Loucy (cell line): ENCODE measurements around the gene PLEKHG7.

ENCODE experiments used
- H2AFZ ChIP-seq: fragments of 200-600 bp; sonication (generic); 2 replicates; pipeline ENCODE4 v1.6.0; 2016; ENCODE audit warnings: antibody characterized with exemption, mild to moderate bottlenecking, low read length, moderate library complexity
- H3F3A ChIP-seq: fragments of 200-600 bp; 2 replicates; pipeline ENCODE4 v1.6.0; 2016; ENCODE audit warnings: antibody characterized with exemption, low read depth, mild to moderate bottlenecking
- H3K27me3 ChIP-seq: fragments of 200-600 bp; sonication (generic); 2 replicates; pipeline ENCODE4 v1.6.1; 2014; ENCODE audit warnings: low read length, mild to moderate bottlenecking; ENCODE audit not compliant: insufficient read depth, poor library complexity, severe bottlenecking
- H3K36me3 ChIP-seq: fragments of 200-600 bp; sonication (generic); 2 replicates; pipeline ENCODE4 v1.6.1; 2016; ENCODE audit warnings: low read length; ENCODE audit not compliant: insufficient read depth
- H3K4me1 ChIP-seq: fragments of 200-600 bp; sonication (generic); 2 replicates; pipeline ENCODE4 v1.5.1; 2014; ENCODE audit warnings: low read length, mild to moderate bottlenecking; ENCODE audit not compliant: insufficient read depth, poor library complexity, severe bottlenecking
- H3K4me2 ChIP-seq: fragments of 200-600 bp; sonication (generic); 2 replicates; pipeline ENCODE4 v1.6.0; 2014; ENCODE audit warnings: antibody characterized with exemption, low read length, low read depth, mild to moderate bottlenecking; ENCODE audit not compliant: poor library complexity, severe bottlenecking
- H3K4me3 ChIP-seq: fragments of 200-600 bp; sonication (generic); 2 replicates; pipeline ENCODE4 v1.5.1; 2014; ENCODE audit warnings: low read length, mild to moderate bottlenecking, mixed read lengths; ENCODE audit not compliant: poor library complexity, severe bottlenecking
- H3K79me2 ChIP-seq: fragments of 200-600 bp; sonication (generic); 2 replicates; pipeline ENCODE4 v1.6.1; 2014; ENCODE audit warnings: low read length; ENCODE audit not compliant: insufficient read depth
- H3K9ac ChIP-seq: fragments of 200-600 bp; sonication (generic); 2 replicates; pipeline ENCODE4 v1.6.0; 2014; ENCODE audit warnings: mild to moderate bottlenecking, low read depth, low read length, moderate library complexity; ENCODE audit not compliant: poor library complexity, severe bottlenecking
- H3K9me2 ChIP-seq: fragments of 200-600 bp; sonication (generic); replicated peaks from 2 replicates; pipeline ENCODE4 v1.6.1; 2016; ENCODE audit warnings: low read depth, low read length, mixed read lengths
- H3K9me3 ChIP-seq: fragments of 200-600 bp; sonication (generic); 2 replicates; pipeline ENCODE4 v1.6.1; 2014; ENCODE audit warnings: mild to moderate bottlenecking, antibody characterized with exemption, low read length, low read depth; ENCODE audit not compliant: insufficient read depth
- H4K20me1 ChIP-seq: fragments of 200-600 bp; sonication (generic); 2 replicates; pipeline ENCODE4 v1.6.0; 2014; ENCODE audit warnings: antibody characterized with exemption, low read length, mild to moderate bottlenecking; ENCODE audit not compliant: insufficient read depth, poor library complexity, severe bottlenecking
- CTCF ChIP-seq: fragments of 200-600 bp; sonication (generic); conservative IDR thresholded peaks from 2 replicates; pipeline ENCODE4 v1.5.1; 2014; ENCODE audit warnings: mild to moderate bottlenecking, antibody characterized with exemption, low read length
- EZH2phosphoT487 ChIP-seq: fragments of 200-600 bp; IDR thresholded peaks from 2 replicates; pipeline ENCODE4 v1.6.1; 2018; ENCODE audit warnings: antibody characterized with exemption, mild to moderate bottlenecking, moderate library complexity, borderline replicate concordance

Gene PLEKHG7

DNA sequence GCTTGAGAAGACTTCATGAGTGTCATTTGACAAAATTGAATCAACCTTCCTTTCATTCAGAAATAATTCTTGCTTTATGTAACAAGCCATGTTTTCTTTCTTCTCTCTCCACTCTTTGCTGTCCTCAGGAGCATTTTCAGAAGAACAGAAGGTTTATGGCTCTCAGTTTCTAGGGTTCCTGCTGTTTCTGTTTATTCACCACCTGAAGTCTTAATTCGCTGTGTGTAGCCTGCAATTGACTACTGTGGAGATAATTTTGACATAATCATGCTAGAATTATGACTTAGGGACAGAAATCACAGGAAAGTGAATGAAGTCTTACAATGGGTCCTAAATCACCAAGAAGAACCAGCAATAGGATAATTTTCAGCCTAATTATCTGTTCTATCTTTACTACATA, 7.2 kb upstream of the PLEKHG7 start:
- Histone ChIP-seq H3K4me3 (no peak overlapping the region), H3K9ac (no peak overlapping the region), H3K27me3 (no peaks in the 10 kb centered on the region), H3K9me2 (no peaks in the 10 kb centered on the region), H3F3A (no peaks in the 10 kb centered on the region), H3K9me3 (no peaks in the 10 kb centered on the region), H3K79me2 (no peaks in the 10 kb centered on the region), H3K4me1 (no peaks in the 10 kb centered on the region), H3K4me2 (no peak overlapping the region), H2AFZ (no peak overlapping the region), H3K36me3 (no peaks in the 10 kb centered on the region), H4K20me1 (no peaks in the 10 kb centered on the region)
- no peak for TF ChIP-seq CTCF
- TF ChIP-seq EZH2phosphoT487 = no peak

GRCh38 chr12:92696216-92696615, 6.6 kb upstream of the PLEKHG7 start:
- Histone ChIP-seq H3K4me3 (no peak overlapping the region), H3K4me2 (no peak overlapping the region), H3K4me1 (no peaks in the 10 kb centered on the region), H3K36me3 (no peaks in the 10 kb centered on the region), H2AFZ (no peak overlapping the region), H3K9me3 (no peaks in the 10 kb centered on the region), H4K20me1 (no peaks in the 10 kb centered on the region), H3F3A (no peaks in the 10 kb centered on the region), H3K27me3 (no peaks in the 10 kb centered on the region), H3K9me2 (no peaks in the 10 kb centered on the region), H3K9ac (no peak overlapping the region), H3K79me2 (no peaks in the 10 kb centered on the region)
- TF ChIP-seq CTCF (no peak), EZH2phosphoT487 (no peak)

DNA sequence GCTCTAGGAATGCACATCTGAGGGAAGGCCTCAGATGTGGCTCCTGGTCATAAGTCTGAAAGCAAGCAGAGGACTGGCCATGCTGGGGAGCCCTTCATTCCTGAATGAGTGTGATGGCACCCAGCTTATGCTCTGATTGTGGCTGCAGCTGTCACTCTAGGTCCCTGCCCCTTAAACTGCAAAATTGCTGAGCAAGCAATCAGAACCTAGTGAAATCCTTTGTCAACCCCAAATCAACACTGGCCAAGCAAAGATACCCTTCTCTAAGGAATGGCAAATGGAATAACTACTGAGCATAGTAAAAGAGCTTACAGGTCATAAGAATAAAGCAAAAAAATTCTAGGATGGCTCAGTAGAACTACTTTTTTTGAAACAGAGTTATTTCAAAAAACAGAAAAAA, 4.3 kb upstream of the PLEKHG7 start:
- no peaks in the 10 kb centered on the region for H3F3A ChIP-seq
- H3K79me2 ChIP-seq = no peaks in the 10 kb centered on the region
- no peak overlapping the region for H3K4me3 ChIP-seq
- H3K27me3 ChIP-seq = no peaks in the 10 kb centered on the region
- TF ChIP-seq EZH2phosphoT487 (no peak), CTCF (no peak)
- no peaks in the 10 kb centered on the region for H4K20me1 ChIP-seq
- H2AFZ ChIP-seq = no peak overlapping the region
- no peaks in the 10 kb centered on the region for H3K36me3 ChIP-seq
- no peaks in the 10 kb centered on the region for H3K4me1 ChIP-seq
- H3K4me2 ChIP-seq = no peak overlapping the region
- no peak overlapping the region for H3K9ac ChIP-seq
- no peaks in the 10 kb centered on the region for H3K9me2 ChIP-seq
- no peaks in the 10 kb centered on the region for H3K9me3 ChIP-seq
